ENCODE measurements around the gene SLC22A16.

The SLC22A16 gene

DNA sequence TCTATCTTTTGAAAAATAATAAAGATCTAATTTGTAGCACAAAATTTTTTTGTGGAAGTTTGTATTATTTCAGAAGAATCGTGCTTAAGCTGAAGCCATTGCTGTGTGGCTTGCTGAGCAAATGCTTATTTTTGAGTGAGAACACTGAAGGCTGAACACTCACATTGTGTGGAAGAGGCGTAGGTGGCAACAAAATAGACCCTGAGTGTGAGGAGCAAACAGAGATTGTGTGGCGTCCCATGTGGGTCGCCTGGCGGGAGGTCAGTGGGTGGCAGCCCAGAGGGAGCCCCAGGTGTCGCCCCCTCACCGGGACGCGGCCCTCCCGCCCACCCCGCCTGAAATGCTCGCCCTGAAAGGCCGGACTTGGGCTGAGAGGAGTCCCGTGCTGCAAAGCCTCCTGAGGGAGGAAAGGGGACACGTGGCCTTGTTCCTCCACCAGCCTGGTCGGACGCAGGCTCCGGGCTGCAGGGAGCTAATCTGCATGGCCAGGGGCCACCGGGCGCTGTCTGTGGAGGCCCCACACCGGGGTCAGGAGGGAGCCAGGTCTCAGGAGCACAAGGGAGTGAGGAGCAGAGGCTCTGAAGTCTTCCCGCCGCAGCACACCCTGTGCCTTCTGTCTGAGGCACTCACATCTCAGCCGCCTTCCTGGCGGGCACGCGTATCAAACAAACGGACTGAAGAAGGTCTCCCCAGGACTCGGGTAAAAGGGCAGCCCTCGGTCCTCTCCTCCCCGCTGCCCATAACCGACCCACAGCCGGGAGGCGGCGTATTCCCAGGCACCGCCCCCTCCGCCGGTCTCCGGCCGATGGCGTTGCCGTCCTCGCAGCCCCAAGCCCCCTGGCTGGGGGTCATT, 77.0 kb downstream of the SLC22A16 start:
- DNase-seq = no peak

- DNase-seq = no peak
Observed at GRCh38 chr6:110398778-110399177, 77.6 kb downstream of the SLC22A16 start.

- no peak for DNase-seq
Observed at GRCh38 chr6:110395221-110395620, 81.2 kb downstream of the SLC22A16 start.

DNA sequence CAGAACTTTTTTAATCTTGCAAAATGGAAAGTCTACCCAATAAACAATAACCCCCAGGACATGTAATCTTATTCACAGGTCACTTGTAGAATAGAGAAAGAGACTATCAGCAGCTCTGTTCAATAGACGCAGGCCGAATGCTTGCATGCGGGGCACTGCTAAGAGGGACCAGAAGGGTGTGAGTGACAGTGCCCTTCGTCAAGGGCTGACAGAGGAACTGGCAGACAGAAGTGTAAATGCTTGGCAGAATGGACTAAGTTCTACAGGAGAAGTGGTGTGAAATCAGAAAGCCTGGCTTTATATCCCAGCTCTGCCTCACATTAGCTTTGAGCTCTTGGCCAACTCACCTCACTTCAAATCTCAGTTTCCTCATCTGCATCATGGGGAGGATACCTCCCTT, 82.0 kb downstream of the SLC22A16 start:
- no peak for DNase-seq

DNA sequence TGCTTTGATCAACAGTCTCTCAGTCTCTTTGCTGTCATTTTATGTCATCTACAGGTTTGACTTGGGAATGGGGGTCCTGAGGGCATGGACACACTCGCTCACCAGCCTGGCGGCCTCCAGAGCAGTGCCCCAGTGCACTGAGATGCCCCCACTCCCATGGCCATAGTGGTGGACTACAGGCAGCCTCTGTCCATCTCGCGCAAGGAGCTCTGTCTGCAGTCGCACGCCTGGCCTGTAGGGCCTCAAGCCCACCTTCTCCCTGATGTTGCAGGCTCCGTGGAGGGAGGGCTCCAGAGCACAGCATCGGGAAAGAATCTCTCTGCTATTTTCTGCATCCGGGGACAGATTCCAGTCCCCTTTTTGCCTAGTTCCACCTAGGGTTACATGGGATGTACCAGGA, 83.7 kb downstream of the SLC22A16 start:
- DNase-seq = no peak

GRCh38 chr6:110390404-110390803, 86.0 kb downstream of the SLC22A16 start:
- no peak for DNase-seq

- DNase-seq = no peak
Observed at GRCh38 chr6:110389689-110390382, 86.6 kb downstream of the SLC22A16 start.

DNA sequence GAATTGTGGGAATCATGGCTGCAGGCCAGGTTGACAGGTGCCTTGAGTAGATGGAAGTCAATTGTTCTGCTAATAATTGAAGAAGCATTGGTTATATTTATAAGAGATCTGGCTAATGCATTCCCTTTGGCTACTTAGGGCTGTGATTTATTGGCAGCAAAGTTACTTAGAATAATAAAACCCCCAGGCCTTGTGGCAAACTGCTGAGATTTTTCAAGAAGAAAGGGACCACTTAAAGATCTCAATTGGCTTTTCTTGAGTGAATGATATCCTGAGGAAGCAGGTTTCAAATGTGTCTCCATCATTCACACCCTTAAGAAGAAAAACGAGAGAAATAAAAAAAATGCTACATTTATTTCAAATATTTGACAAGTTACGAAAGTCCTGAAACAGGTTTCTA, 88.4 kb downstream of the SLC22A16 start:
- no peak for DNase-seq

DNA sequence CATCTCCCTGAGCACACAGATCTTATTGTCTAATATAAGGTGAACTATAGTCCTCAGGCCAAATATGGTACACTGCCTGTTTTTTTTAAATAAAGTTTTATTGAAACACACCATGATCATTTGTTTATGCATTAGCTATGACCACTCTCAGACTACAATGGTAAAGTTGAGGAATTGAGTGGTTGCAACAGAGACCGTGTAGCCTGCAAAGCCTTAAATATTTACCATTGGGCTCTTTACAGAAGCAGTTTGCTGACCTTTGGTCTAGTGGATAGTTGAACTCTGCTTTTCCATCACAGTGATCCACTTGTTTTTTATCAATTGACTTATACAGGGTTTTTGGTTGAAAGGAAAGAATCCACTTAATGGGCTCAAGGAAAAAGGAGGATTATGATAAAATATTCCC, 91.0 kb downstream of the SLC22A16 start:
- no peak for DNase-seq

- DNase-seq = no peak
Observed at GRCh38 chr6:110378552-110378951, 97.9 kb downstream of the SLC22A16 start.
